Type B pancreatic cell (in vitro differentiated cells): ENCODE results near the gene HCFC2. TPM values are rescaled to one million over a fixed set of nuclear protein-coding genes. Genes with fewer than 3 reads are reported as not detected.

ENCODE experiments used
- DNase-seq: peaks from one replicate; pipeline ENCODE4 v3.0.0; 2021; ENCODE audit warnings: mixed read lengths; ENCODE audit not compliant: unreplicated experiment; ENCODE audit errors: extremely low spot score
- H3K27ac Mint-ChIP-seq: 2 replicates; pipeline ENCODE4 v1.8.0; 2021; ENCODE audit warnings: mild to moderate bottlenecking, mixed read lengths
- H3K27me3 Mint-ChIP-seq: 2 replicates; pipeline ENCODE4 v1.8.0; 2021; ENCODE audit warnings: mixed read lengths
- H3K36me3 Mint-ChIP-seq: 2 replicates; pipeline ENCODE4 v1.8.0; 2021; ENCODE audit warnings: mixed read lengths
- H3K4me1 Mint-ChIP-seq: one replicate; pipeline ENCODE4 v1.8.0; 2021; ENCODE audit warnings: mixed read lengths; ENCODE audit not compliant: unreplicated experiment
- H3K4me3 Mint-ChIP-seq: 2 replicates; pipeline ENCODE4 v1.8.0; 2021; ENCODE audit warnings: mild to moderate bottlenecking, mixed read lengths
- H3K9me3 Mint-ChIP-seq: 2 replicates; pipeline ENCODE4 v1.8.0; 2021; ENCODE audit warnings: mixed read lengths
- total RNA-seq: library from RNA; stranded (reverse); gene quantifications from 2 replicates; pipeline ENCODE4 v1.2.1, GENCODE V29; 2021; ENCODE audit warnings: low replicate concordance
- TF ChIP-seq, protein P1 (sequence below): fragments of 200-600 bp; sonication (generic); conservative IDR thresholded peaks from 2 replicates; pipeline ENCODE4 v1.5.0; 2021; ENCODE audit warnings: antibody characterized with exemption, mild to moderate bottlenecking

The HCFC2 gene
- total RNA-seq, 1 donor from 2014 or later: 11.2 TPM

DNA sequence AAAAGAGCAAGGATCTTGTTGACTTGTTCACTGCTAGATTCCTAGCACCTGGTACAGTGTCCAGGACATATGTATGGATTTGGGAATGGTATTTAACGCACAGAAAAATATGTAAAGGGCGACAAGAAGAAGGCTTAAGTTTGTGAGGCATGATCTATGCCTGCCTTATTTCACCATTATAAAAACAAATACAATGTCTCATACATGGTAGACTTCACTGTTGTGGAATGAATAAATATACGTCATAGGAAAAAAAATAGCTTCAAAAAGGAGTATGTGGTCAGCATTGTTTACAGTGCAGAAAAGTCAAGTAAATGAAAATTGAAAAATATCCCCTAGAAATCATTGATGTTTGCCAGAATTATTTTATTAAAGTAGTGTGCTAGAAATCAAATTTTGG, 30.0 kb downstream of the HCFC2 start:
- no peak overlapping the region for H3K4me3 Mint-ChIP-seq
- H3K27ac Mint-ChIP-seq: no peak overlapping the region
- TF ChIP-seq, protein P1, sequence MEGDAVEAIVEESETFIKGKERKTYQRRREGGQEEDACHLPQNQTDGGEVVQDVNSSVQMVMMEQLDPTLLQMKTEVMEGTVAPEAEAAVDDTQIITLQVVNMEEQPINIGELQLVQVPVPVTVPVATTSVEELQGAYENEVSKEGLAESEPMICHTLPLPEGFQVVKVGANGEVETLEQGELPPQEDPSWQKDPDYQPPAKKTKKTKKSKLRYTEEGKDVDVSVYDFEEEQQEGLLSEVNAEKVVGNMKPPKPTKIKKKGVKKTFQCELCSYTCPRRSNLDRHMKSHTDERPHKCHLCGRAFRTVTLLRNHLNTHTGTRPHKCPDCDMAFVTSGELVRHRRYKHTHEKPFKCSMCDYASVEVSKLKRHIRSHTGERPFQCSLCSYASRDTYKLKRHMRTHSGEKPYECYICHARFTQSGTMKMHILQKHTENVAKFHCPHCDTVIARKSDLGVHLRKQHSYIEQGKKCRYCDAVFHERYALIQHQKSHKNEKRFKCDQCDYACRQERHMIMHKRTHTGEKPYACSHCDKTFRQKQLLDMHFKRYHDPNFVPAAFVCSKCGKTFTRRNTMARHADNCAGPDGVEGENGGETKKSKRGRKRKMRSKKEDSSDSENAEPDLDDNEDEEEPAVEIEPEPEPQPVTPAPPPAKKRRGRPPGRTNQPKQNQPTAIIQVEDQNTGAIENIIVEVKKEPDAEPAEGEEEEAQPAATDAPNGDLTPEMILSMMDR: no peak
- peaks cover 30% of the 10 kb centered on the region for H3K36me3 Mint-ChIP-seq
- no peaks in the 10 kb centered on the region for H3K27me3 Mint-ChIP-seq
- no peak for DNase-seq
- no peaks in the 10 kb centered on the region for H3K4me1 Mint-ChIP-seq
- H3K9me3 Mint-ChIP-seq: no peaks in the 10 kb centered on the region

DNA sequence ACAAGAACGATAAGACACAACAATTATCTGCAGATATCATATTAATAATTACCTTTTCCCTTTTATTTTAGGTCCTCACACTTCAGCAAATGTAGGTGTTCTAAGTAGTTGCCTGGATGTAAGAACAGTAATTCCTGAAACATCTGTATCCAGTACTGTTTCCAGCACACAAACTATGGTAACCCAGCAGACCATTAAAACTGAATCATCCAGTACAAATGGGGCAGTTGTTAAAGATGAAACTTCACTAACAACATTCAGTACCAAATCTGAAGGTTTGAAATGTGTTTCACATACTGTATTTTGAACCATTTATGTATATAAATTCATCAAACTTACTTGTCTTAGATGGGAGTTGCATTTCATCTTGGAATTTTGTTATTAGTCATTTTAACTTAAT, 31.0 kb downstream of the HCFC2 start:
- no peak for DNase-seq
- Mint-ChIP-seq H3K27ac (no peak overlapping the region), H3K4me1 (no peaks in the 10 kb centered on the region), H3K27me3 (no peaks in the 10 kb centered on the region), H3K9me3 (no peaks in the 10 kb centered on the region), H3K4me3 (no peak overlapping the region), H3K36me3 (peaks cover 21% of the 10 kb centered on the region)
- TF ChIP-seq, protein P1: no peak

DNA sequence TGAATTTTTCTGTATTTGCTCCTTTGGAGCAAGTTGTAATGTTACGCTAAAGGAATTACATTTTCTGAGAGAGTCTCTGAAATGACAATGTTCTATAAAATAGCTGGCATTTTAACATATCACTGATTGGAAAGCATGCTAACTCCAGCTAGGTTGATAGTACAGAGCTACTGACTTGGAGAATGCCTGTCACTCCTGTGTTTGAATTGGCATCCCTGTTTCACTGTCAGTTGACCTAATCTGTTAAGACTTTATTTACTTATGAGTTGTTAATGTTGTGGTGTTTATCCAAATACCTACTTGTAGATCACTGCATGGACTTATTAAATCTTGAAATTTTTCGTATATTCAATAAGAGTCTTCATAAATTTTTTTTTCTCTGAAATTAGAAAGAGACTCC, 33.6 kb downstream of the HCFC2 start:
- TF ChIP-seq, protein P1: no peak
- Mint-ChIP-seq H3K9me3 (no peaks in the 10 kb centered on the region), H3K27me3 (no peaks in the 10 kb centered on the region), H3K4me1 (no peaks in the 10 kb centered on the region), H3K4me3 (no peak overlapping the region), H3K27ac (no peak overlapping the region), H3K36me3 (peaks cover 15% of the 10 kb centered on the region)
- no peak for DNase-seq

DNA sequence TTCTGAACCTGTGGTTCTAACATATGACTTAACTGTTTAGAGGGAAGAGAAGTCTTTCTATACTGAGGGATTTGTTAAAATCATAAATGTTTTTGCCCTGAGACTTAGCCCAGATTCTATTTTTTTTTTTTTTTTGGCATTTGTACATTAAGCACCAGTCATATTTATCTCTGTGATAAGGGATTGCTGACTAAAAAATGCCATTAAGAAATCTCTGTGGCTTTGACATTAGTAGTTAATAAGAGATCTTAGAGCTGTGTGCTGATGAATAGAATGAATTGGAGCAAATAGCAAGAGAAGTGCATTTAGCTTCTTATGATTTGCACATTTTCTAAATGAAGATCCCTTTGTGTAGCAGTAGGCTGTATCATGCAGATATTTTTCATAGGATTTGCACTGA, 41.1 kb downstream of the HCFC2 start:
- Mint-ChIP-seq H3K27ac (no peak overlapping the region), H3K4me1 (peaks cover 10% of the 10 kb centered on the region), H3K9me3 (no peaks in the 10 kb centered on the region), H3K27me3 (no peaks in the 10 kb centered on the region), H3K4me3 (no peak overlapping the region), H3K36me3 (peaks cover 3% of the 10 kb centered on the region)
- TF ChIP-seq, protein P1: no peak
- no peak for DNase-seq

DNA sequence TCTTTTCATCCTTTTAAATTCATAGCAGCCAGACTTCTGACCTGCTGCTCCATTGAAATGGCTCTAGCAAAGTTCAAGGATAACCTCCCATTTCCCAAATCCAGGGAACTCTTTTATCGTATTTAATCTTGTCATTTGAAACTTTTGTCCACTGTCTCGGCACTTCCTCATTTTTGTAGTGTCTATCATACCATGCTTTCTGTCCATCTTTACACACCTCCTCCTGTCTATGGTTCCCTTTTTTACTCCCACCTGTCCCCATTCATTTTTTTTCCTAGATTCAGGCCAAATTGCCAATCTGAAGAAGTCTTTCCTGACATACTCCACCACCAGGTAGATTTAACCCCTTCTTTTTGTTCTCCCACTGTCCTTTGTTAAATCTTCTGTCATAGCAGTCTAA, 42.6 kb downstream of the HCFC2 start:
- no peak for DNase-seq
- no peaks in the 10 kb centered on the region for H3K9me3 Mint-ChIP-seq
- peaks cover 10% of the 10 kb centered on the region for H3K4me1 Mint-ChIP-seq
- H3K4me3 Mint-ChIP-seq: no peak overlapping the region
- peaks cover 3% of the 10 kb centered on the region for H3K36me3 Mint-ChIP-seq
- no peak overlapping the region for H3K27ac Mint-ChIP-seq
- TF ChIP-seq, protein P1: no peak
- no peaks in the 10 kb centered on the region for H3K27me3 Mint-ChIP-seq
